ENCODE results near the gene TAS1R1.
"Not testable (repeated sequence)": the region's sequence is repeated elsewhere in the genome, so short reads cannot be mapped to it uniquely, and the experiment has no call there.

Gene TAS1R1

DNA sequence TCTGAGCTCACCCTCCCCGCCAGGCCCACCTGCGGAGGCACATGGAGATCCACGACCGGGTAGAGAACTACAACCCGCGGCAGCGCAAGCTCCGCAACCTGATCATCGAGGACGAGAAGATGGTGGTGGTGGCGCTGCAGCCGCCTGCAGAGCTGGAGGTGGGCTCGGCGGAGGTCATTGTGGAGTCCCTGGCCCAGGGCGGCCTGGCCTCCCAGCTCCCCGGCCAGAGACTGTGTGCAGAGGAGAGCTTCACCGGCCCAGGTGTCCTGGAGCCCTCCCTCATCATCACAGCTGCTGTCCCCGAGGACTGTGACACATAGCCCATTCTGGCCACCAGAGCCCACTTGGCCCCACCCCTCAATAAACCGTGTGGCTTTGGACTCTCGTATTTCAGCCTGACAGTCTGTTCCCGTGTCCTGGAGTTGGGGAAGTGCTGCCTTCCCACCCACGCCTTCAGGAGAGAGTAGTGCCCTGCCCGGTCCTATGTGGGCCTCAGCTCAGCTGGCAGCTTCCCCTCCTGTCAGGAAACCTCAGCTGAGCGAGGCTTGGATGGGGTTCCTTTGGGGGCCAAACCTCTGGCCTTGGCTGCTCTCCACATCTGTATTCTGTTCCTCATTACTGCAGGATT is 33.9 kb downstream of the TAS1R1 start:
- DNase-seq (ENCODE audit: low read depth in 2 of 2), result no peak

DNA sequence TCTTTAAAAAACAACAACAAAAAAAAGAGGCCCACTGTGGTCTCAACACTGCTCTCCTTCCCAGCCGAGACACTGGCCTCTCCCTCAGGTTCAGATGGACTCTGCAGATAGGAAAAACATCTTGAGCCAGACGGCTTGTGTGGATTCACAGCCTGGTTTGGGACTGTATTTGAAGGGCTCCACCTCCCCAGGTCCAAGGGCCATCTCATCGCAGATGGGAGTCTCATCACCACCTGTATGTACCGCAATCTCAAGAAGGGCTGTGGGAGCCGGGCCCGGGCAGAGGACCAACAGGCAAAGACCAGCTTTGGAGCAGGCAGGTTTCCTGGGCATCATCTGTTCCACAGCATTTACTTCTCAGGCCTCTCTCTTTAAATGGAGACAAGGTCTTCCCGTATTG is 34.9 kb downstream of the TAS1R1 start:
- no peak for DNase-seq (ENCODE audit: low read depth in 2 of 2)

GRCh38 chr1:6591222-6591621 is 36.1 kb downstream of the TAS1R1 start:
- DNase-seq (ENCODE audit: low read depth in 2 of 2), result no peak

DNA sequence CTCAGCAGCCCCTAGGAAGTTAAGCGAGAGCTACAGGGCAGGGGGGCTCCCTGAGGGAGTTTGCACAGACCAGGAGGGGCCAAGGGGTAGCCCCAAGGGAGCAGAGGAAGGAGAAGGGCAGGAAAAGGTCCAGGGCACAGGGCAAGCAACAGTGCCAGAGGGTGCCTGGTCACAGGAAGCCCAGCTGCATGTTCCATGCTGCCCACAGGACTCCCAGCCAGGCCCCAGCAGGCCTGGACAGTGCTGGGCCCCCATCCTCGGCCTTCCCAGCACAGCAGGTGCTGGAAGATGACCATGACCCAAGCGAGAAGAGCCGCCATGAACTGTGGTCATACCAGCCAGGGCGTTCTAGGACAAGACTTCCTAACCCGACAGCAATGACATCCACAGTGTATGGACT is 36.5 kb downstream of the TAS1R1 start:
- no peak for DNase-seq (ENCODE audit: low read depth in 2 of 2)

DNA sequence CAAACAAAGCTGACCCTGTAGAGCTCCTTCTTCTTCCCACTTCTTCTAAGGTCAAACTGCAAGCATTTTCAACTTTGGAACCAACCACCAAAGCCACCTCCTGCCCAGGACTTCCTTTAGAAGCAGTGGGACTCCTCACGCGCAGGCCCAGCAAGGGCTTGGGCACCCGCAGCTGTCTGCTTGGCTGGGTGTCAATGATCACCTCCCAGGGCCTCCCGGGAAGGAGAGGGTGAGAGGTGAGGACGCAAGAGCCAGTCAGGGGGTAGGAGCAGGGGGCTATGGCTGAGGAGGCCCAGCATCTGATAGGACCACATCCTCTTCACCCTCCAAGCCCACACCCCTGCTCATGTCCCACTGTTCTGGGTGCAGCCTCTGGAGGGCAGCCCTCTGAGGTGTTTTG is 37.3 kb downstream of the TAS1R1 start:
- DNase-seq (ENCODE audit: low read depth in 2 of 2), result no peak

- no peak for DNase-seq (ENCODE audit: low read depth in 2 of 2)
Observed at GRCh38 chr1:6592865-6593593, 37.9 kb downstream of the TAS1R1 start.

DNA sequence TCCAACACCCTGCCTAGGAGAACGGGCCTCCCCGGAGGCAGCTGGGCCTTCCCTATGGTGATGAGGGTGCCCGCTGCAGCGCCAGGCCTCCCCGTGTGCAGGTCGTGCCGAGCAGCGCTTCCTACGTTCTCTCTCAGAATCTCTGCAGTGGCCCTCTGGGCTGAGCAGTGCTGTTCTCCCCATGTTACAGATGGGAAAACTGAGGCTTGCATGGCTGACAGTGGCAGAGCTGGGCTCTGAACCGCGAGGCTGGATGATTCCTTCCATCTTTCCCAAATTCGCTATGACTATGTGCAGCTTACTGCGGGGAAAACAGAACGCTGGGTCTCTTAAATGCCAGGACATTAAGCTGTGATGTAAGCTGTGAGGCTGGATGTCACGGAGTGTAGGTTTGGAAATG is 38.7 kb downstream of the TAS1R1 start:
- DNase-seq (ENCODE audit: low read depth in 2 of 2), result no peak

DNA sequence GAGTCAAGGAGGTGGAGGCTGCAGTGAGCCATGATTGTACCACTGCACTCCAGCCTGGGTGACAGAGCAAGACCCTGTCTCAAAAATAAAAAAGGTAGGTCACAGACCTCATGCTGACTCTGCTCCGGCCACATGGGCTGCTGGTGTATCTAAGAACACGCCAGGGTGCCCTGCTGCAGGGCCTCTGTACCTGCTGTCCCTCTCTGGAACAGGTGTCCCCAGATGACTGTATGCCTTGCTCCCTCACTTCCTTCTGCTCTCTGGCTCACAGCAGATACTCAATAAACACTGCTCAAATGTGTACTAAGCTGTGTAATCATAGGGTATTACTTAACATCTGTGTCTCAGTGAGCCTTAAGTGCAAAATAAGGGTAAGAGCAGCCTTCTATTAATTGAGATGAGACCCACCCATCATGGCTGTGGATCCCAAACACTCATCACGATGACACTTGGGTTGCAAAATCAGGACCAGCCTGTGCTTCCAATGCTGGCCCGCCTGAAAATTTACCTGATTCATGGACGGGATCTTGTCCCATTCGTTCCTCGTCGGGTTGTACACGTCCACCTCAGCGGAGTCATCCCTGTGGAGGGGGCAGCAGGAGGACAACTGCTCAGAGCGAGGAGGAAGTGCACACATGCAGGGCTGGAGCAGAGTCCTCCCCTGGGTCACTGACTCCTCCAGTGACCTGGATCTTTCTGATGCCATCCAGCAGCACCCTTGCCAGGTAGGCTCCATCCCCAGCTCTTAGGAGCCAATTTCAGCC is 40.1 kb downstream of the TAS1R1 start:
- DNase-seq (ENCODE audit: low read depth in 2 of 2), result no peak

GRCh38 chr1:6596351-6596750 is 41.2 kb downstream of the TAS1R1 start:
- no peak for DNase-seq (ENCODE audit: low read depth in 2 of 2)

DNA sequence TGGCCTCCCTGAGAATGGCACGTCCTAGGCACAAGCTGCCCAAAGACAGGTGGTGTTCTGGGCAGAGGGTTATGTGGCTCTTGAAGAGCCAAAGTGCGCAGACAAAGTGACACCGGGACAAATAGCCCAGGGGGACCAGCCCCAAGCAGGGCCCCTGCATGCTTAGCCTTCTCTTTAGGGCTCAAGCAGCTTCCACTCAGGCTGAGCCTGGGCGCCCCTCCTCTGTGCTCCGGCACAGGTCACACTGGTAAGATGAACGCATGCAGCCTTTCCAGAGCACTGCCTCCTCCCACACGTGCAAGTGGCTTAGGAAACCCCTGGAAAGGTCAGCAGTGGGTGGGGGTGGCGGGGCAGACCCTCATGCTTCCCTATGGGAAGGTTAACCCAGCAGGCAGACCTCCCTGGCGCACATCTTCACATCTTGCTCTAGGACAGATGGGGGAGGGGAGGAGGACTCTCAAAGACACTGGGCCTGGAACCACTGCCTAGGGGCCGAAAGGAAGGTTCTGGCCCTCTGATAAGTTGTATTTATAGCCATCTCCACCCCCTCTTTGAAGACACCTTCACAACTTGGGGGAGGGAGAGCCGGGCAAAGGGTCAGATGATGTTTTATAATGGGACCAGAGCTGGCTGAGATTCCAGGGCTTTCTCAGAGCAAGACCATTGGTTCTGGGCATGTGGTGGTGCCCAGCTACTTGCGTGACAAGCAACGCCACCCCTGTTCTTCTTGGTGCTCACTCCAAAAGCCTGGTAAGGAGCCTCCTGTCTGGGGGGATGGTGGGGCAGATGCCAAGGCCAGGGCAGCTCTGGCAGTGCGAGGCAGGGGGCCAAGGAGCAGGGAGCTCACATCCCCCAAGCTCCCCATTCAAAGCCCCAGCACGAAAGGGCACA is 42.0 kb downstream of the TAS1R1 start:
- DNase-seq (ENCODE audit: low read depth in 2 of 2), result no peak

DNA sequence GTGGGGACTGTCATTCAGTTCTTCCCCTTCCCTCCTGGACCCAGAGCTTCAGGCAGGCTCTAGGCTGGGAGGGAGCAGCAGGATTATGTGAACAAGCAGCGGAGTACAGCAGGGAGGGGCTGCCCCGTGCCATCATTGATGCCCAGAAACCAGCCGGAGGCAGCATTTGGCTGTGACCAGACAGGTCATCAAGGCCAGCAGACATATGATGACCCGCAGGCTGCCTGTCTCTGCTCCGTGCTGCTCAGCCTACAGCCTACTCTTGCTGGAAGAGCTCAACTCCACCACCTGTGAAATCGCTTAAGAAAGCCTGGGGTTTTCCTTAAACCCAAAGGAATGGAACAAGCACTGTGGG is 42.6 kb downstream of the TAS1R1 start:
- DNase-seq (ENCODE audit: low read depth in 2 of 2), result no peak

- DNase-seq (ENCODE audit: low read depth in 2 of 2), result peak in 1 of 2 donors; percentile 71
Observed at GRCh38 chr1:6599141-6599975, 44.3 kb downstream of the TAS1R1 start.

DNA sequence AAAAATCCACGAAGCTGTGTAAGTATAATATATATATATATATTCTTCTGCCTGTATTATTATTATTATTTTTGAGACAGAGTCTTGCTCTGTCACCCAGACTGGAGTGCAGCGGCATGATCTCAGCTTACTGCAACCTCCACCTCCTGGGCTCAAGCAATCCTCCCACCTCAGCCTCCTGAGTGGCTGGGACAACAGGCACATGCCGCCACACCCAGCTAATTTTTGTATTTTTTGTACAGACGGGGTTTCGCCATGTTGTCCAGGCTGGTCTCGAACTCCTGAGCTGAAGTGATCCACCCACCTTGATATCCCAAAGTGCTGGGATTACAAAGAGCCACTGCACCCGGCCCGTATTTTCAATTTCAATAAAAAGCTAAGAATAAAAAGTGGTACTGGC is 44.9 kb downstream of the TAS1R1 start:
- not testable (repeated sequence) for DNase-seq (ENCODE audit: low read depth in 2 of 2)

DNA sequence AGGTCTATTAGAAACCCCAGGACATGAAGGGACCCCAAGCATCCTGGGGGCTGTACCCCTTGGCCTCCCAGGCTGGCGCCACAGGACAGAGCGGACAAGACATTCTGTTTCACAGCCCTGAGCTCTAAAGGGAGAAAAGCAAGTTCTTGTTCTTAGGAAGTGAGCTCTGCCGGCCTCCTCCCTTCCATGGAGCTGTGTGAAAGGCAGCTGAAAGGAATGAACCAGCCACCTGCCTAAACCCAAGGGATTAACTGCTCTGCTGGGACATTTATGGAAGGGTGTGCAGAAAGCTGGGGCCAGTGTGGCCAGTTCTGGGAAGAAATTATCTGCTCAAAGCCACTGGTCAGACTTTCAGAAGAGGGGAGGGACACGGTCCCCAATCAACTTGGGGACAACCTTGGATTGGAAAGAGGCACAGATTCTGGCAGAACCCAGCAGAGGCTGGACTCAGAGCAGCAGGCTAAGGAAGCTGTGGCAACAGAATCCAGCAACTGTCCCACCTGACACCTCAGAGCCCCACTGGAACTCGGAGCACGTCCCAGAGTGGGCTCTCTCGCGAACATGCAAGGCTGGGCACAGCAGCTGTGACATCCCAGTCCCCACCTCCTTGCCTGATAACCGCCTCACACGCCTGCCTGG is 45.4 kb downstream of the TAS1R1 start:
- DNase-seq (ENCODE audit: low read depth in 2 of 2), result no peak

DNA sequence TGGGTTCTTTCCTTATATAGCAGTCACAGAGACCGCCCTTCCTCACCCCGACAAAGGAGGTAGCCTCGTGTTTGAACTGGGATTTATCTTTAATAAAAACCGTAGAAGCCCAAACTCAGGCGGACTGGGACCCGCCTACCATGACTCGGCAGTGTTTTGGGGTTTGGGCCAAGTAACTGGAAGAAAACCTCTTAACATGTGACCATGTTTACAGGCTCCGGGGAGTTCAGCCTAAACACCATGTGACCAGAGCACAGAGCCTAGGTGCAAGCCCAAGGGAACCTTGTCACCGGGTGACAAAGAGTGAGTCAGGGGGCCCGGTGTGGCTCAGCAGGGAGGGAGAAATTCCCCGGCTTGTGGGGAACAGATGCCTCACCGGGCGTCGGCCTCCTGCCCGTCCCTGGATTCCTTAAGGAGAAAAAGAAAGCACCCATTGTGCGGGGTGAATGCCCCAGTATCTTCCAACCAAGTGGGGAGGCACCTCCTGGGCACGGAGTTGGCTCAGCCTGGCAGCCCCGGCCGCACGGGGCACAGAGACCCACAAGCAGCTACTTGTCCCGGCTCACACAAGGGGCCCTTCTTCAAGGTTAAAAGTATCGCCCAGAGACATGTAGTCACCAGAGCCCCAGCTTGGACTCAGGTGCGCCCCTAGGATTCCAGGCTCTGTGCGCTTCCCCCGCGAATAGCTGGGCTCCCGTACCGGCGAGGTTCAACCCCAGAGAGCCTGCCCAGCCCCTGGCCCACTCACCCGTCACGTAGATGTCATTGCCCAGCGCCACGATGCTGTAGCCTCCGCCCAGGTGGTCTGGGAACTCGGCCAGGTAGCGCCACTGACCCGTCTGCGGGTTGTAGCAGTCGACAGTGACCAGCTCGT is 46.2 kb downstream of the TAS1R1 start:
- peak; percentile 50 to 77 for DNase-seq (ENCODE audit: low read depth in 2 of 2)

DNA sequence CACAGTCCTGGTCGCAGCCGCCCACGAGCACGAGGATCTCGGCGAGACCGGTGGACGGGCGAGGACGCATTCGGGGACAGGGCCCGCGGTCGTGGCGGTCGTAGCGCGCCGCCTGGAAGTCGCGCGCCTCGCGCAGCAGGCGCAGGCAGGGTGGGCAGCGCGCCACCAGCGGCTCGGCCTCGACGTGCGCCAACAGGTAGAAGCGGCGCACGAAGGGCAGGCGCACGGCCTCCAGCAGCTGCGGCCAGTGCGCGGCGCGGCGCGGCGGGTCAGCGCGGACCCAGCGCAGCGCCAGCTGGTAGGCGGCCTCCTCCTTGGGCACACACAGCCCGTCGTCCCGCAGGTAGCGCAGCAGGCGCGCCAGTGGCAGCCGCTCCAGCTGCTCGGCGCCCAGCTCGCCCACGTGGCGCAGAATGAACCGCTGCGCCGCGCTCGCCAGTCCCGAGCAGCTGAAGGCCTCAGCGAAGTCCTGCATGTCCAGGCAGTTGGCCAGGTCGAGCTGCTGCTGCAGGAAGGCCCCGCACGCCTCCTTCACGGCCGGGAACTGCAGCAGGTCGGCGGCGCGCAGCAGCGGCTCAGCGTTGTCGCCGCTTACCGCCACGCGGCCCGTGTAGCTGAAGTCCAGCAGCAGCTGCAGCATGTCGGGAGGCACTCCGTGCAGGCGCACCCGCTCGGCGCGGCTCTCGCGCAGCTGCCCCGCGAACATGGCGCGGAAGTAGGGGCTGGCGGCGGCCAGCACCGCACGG is 47.0 kb downstream of the TAS1R1 start:
- DNase-seq (ENCODE audit: low read depth in 2 of 2), result no peak

DNA sequence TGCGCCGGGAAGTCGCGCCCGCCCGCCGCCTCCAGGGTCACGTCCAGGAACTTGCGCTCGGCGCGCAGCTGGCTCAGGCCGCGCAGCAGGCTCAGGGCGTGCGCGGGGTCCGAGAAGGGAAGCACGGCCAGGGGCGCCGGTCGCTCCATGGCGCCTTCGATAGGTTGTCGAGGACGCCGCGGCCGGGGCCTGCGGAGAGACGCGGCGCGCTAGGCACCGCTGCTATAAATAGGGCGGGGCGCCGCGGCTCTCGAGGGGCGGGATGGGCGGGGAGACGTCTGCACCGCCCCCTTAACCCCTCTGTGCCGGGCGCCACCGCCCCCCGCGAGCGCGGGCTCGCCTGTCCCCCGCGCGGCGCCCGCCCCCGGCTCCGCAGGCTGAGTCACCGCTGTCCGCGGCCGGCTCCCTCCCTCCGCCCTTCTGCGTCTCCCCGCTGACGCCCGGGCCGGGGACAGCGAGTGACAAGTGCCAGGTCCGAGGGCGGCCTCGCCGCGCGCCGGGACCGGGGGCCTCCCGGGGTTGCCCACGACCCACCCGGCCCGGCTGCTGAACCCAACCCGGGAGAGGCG is 47.6 kb downstream of the TAS1R1 start, which contains the start of gene KLHL21:
Gene KLHL21 (minus strand): TSS at position 201 of the 569 bp plus-strand sequence. CDS start 52 bp downstream, at position 149.
- DNase-seq (ENCODE audit: low read depth in 2 of 2), result peak; percentile 82

DNA sequence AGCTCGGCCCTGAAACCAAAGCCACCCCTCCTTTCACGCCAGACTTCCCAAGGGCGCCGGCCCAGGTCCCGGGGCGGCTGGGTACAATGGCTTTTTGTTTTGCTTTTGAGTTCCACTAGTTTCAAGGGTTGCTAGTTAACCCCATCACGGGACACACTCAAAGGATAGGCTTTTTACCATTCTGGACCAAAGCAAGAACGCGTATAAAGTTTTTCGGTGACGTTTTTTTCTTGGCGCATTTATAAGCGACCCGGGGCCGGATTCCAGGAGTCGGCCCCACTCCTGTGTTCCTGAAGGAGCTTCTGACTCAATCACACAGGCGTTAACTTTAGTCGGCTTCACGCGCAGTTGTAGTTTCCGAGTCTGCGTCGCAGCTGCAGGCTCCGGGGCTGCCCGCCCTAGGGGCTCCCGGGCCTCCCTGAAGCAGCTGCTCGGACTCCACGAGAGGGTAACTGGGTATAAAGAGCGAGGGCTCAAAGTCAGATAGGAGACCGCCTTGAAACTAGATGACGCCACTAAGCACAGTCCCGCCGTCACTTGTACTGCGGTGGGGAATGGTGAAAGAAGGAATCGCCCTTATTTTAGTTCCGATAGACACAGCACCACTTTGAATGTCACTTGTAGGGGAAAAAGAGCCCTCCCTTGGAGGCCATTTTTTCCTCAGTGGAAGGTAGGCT is 48.3 kb downstream of the TAS1R1 start:
- DNase-seq (ENCODE audit: low read depth in 2 of 2), result no peak
